Dedifferentiated amniotic fluid mesenchymal stem cell (primary cell): ENCODE measurements around the gene FAM78A.

Source experiments
- DNase-seq: peaks from one replicate; pipeline ENCODE4 v3.0.0-alpha.2; 2016; ENCODE audit errors: extremely low spot score

Gene FAM78A

GRCh38 chr9:131302244-131303075, 26.1 kb upstream of the FAM78A start:
- no peak for DNase-seq

GRCh38 chr9:131300444-131300843, 24.1 kb upstream of the FAM78A start:
- DNase-seq = no peak

- DNase-seq = no peak
Observed at GRCh38 chr9:131299961-131300347, 23.6 kb upstream of the FAM78A start.

GRCh38 chr9:131299346-131299960, 23.1 kb upstream of the FAM78A start:
- DNase-seq = no peak

- no peak for DNase-seq
Observed at GRCh38 chr9:131298816-131299215, 22.5 kb upstream of the FAM78A start.

- no peak for DNase-seq
Observed at GRCh38 chr9:131298341-131298740, 22.0 kb upstream of the FAM78A start.

- no peak for DNase-seq
Observed at GRCh38 chr9:131297903-131298302, 21.6 kb upstream of the FAM78A start.

GRCh38 chr9:131296906-131297500, 20.7 kb upstream of the FAM78A start:
- no peak for DNase-seq

- no peak for DNase-seq
Observed at GRCh38 chr9:131296460-131296859, 20.1 kb upstream of the FAM78A start.

- no peak for DNase-seq
Observed at GRCh38 chr9:131292937-131293336, 16.6 kb upstream of the FAM78A start.

- DNase-seq = no peak
Observed at GRCh38 chr9:131291795-131292315, 15.5 kb upstream of the FAM78A start.

- DNase-seq = no peak
Observed at GRCh38 chr9:131290767-131291370, 14.6 kb upstream of the FAM78A start.

GRCh38 chr9:131290036-131290766, 13.9 kb upstream of the FAM78A start:
- no peak for DNase-seq

GRCh38 chr9:131289301-131290035, 13.2 kb upstream of the FAM78A start, which contains the start of gene PLPP7:
TSS of gene PLPP7 (plus strand) at chr9:131289723. CDS start at chr9:131289998, 275 bp downstream.
- DNase-seq = no peak

GRCh38 chr9:131288217-131288616, 11.9 kb upstream of the FAM78A start:
- DNase-seq = no peak

- no peak for DNase-seq
Observed at GRCh38 chr9:131287359-131287758, 11.0 kb upstream of the FAM78A start.

- DNase-seq = no peak
Observed at GRCh38 chr9:131284856-131285255, 8.5 kb upstream of the FAM78A start.

GRCh38 chr9:131282688-131283422, 6.5 kb upstream of the FAM78A start:
- no peak for DNase-seq

- DNase-seq = no peak
Observed at GRCh38 chr9:131282175-131282574, 5.9 kb upstream of the FAM78A start.
